GM11168 (cell line): ENCODE results near the gene LSM12.

Experiments used
- in situ Hi-C: fragments of 300-500 bp; cut with MboI; formaldehyde crosslinking; loops from one replicate; pipeline ENCODE4 v1.12.0; 2022; ENCODE audit warnings: low sequenced_read_pairs; ENCODE audit not compliant: unreplicated experiment

The LSM12 gene

GRCh38 chr17:43997180-43997579 lies 69.3 kb downstream of the LSM12 start:
- in situ Hi-C loops, result loop anchor here (10.0 kb wide), 1 partner anchor 52 kb away; the partner anchor contains the start of gene PPY

- in situ Hi-C loops, result loop anchor here (10.0 kb wide), 1 partner anchor 50 kb away; the partner anchor contains the start of gene PPY
Measured at GRCh38 chr17:43995150-43995471, 71.4 kb downstream of the LSM12 start.

- in situ Hi-C loops, result loop anchor here (10.0 kb wide), 1 partner anchor 50 kb away; the partner anchor contains the start of gene PPY
Measured at GRCh38 chr17:43994272-43995149, 72.0 kb downstream of the LSM12 start.

GRCh38 chr17:43992641-43993040 lies 73.8 kb downstream of the LSM12 start:
- in situ Hi-C loops, result loop anchor here (10.0 kb wide), 1 partner anchor 48 kb away; the partner anchor contains the start of gene PPY

GRCh38 chr17:43988301-43988700 lies 78.2 kb downstream of the LSM12 start:
- in situ Hi-C loops, result no loop called here

- in situ Hi-C loops, result no loop called here
Measured at GRCh38 chr17:43987131-43988021, 79.1 kb downstream of the LSM12 start.

GRCh38 chr17:43986225-43986981 lies 80.1 kb downstream of the LSM12 start:
- in situ Hi-C loops, result no loop called here

GRCh38 chr17:43984521-43984920 lies 82.0 kb downstream of the LSM12 start:
- in situ Hi-C loops, result no loop called here
